ENCODE results near the gene ST6GALNAC1. TPM values are rescaled to one million over a fixed set of nuclear protein-coding genes. Genes with fewer than 3 reads are reported as not detected.
A peak's percentile ranks its signal among the peaks of the same experiment; 100 is the strongest.

Gene ST6GALNAC1
- total RNA-seq, 1 donor from 2014 or later, result 6.1 TPM

DNA sequence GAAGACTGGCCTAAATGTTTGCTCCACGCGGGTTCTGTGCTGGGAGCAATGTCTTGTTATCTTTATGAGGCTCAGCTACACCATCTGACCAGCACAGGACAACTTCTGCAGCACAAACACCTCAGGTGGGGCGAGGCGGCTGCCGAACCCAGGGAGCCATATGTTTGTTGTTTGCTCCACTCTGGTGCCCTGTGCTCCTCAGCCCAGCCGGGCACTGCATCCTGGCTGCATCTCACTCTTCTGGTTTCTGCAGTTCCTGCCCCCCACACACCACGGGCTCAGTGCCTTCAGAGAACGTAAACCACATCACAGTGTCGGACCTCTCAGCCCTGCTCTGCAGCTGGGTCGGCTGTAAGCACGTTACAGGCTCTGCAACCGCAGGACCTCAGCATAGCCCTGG, 34.8 kb upstream of the ST6GALNAC1 start:
- no peak for ATAC-seq

DNA sequence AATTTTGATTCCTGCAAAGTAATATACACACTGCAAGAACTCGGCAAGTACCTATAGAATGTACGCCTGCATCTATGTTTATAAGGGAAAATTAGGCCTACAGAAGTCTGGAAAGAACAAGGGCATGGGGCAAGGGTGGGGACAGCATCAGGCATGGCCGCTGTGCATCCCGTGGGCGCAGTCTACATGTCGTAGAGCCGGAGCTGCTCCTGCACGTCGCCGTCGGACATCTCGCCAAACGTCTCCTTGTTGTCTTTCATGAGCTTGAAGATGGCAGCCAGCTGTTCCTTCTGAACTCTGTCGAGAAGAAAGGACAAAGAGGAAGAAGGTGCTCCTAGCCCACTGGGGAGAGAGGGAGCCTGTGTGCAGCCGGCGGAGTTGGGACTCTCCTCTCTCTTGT, 33.8 kb upstream of the ST6GALNAC1 start:
- intact Hi-C loops (cut with DNase I), result no loop called here
- ATAC-seq (no peak), DNase-seq (ENCODE audit: missing footprints) (no peak)

More for the DNA sequence above, 34.8 kb upstream of the ST6GALNAC1 start:
- no peak for DNase-seq (ENCODE audit: missing footprints)
- intact Hi-C loops (cut with DNase I), result no loop called here

DNA sequence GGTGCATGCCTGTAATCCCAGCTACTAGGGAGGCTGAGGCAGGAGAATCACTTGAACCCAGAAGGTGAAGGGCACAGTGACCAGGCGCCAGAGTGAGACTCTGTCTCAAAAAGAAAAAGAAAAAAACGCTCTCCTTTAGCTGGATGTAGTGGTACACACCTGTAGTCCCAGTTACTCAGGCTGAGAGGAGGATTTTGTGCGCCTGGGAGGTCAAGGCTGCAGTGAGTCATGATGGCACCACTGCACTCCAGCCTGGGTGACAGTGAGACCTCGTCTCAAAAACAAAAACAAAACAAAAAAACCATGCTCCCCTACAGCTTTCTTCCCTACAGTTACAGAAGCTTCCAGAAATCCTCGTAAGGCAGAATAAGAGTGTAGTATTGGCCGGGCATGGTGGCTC, 33.1 kb upstream of the ST6GALNAC1 start:
- intact Hi-C loops (cut with DNase I), result no loop called here
- ATAC-seq, result no peak
- no peak for DNase-seq (ENCODE audit: missing footprints)

DNA sequence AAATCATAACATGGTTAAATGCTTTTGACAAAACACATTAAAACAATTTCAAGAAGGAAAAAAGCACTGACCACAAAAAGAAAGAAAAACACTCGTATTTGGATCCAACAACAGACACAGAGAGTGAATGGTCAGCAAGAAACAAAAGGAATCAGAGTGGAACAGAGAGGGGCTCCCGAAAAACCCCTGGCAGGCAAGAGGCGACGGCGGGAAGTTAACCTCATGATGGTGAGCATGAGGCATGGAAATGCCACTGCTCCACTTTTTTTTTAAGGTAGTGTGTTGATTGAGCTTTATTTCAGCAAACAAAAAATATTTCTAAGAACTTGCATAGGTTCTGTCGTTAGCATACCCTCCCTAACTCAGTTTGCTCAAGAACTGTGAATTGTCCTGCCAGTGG, 32.1 kb upstream of the ST6GALNAC1 start:
- intact Hi-C loops (cut with DNase I), result no loop called here
- no peak for ATAC-seq
- no peak for DNase-seq (ENCODE audit: missing footprints)

DNA sequence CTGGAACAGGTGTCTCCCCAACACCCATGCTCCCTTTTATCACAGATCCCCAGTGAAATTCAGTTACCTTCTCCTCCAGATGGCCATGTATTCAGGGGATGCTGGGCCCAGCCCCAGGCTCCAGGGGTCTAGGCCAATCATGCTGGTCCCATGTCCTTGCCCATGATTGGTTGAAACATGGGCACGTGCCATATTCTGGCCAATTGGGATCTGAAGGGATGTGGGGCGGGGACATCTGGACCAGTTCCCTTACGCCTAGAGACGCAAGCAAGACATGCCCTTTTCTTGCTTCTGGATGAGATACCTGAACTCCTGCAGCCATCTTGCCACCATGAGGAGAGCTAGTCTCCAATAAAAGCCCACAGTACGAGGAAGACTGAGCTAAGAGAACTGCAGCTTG, 31.0 kb upstream of the ST6GALNAC1 start:
- intact Hi-C loops (cut with DNase I), result loop anchor here (5.0 kb wide), 1 partner anchor 38 kb away; the partner anchor contains the start of gene MXRA7
- DNase-seq (ENCODE audit: missing footprints) (no peak), ATAC-seq (no peak)

DNA sequence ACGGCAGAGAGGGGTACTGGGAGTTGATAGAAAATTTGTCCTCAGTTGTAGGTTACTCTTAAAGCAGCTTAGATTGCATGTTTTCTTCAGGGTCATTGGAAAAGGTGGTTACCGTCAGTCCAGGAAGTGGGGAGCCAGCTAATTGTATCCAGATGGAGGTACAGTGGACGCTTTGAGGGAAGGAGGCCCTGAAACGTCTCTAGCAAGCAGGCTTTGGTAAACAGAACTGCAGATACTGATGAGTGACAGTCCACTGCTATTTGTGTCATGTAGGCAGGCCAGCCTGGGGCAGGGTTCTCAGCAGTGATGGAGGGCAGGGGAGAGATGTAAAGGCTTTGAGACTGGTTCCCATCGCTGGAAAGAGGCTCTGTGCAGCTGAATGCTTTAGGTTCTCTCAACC, 30.2 kb upstream of the ST6GALNAC1 start:
- intact Hi-C loops (cut with DNase I), result loop anchor here (5.0 kb wide), 1 partner anchor 39 kb away; the partner anchor contains the start of gene MXRA7
- ATAC-seq (no peak), DNase-seq (ENCODE audit: missing footprints) (no peak)

DNA sequence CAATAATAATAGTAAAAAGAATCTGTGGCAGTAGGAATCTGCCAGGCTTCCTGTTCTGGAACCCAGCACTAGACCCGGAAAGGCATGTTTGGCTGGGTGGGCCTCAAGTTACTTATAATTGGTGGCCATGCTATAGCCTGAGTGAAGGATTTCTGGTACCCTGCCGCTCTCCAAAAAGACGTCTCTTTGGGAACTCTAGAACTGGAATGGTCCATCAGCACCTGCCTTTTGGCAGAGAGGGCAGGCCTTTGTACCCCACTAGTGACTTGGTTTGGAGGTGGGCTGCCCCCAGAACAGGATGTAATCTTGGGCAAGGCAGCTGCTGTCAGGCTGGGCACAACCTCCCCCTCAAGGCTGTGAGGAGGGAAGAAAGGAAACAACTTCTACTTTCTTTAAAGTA, 29.3 kb upstream of the ST6GALNAC1 start:
- ATAC-seq (no peak), DNase-seq (ENCODE audit: missing footprints) (no peak)
- intact Hi-C loops (cut with DNase I), result loop anchor here (5.0 kb wide), 1 partner anchor 39 kb away; the partner anchor contains the start of gene MXRA7

DNA sequence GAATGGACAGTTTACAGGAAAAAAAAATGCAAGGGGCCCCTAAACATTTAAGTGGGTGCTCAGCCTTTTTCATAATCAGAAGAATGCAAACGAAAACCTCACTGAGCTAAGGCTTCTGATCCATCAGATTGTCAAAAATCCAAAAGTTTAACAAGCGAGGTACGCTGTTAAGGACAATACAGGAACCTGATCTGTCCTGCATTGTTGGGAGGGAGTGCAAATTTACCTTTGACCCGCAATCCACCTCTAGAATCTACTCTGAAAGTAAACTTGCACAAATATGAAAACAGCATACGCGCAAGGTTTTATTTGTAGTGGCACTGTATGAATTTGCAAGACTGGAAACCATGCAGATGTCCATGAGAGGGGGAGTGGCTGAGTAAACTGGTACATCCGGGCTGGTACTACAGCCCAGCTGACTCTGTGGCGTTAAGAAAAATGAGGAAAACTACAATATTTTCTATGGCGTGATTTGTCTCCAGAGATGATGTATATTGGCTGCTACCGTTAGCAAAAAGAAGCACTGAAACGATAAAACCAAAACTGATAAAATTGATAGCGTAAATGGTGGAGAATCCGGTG, 28.8 kb upstream of the ST6GALNAC1 start:
- intact Hi-C loops (cut with DNase I), result loop anchor here (5.0 kb wide), 1 partner anchor 40 kb away; the partner anchor contains the start of gene MXRA7
- DNase-seq (ENCODE audit: missing footprints), result no peak
- no peak for ATAC-seq

DNA sequence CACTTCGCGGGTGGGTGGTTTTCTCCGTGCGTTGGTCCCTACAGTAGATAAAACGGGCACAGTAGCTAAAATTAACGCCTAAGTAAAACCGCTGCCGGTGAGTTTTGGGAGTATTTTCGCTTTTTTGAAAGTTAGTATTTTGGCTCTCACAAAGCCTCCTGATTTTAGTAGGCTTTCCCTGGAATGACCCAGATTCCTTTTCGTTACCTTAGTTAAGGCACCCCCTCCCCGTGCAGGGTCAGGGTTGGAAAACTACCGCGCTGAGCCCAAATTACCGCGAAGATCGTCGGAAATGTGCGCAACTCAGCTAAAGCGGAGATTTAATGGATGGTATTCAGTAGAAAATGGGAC, 28.3 kb upstream of the ST6GALNAC1 start:
- ATAC-seq (peak; percentile 1), DNase-seq (ENCODE audit: missing footprints) (no peak)
- intact Hi-C loops (cut with DNase I), result loop anchor here (5.0 kb wide), 1 partner anchor 40 kb away; the partner anchor contains the start of gene MXRA7

DNA sequence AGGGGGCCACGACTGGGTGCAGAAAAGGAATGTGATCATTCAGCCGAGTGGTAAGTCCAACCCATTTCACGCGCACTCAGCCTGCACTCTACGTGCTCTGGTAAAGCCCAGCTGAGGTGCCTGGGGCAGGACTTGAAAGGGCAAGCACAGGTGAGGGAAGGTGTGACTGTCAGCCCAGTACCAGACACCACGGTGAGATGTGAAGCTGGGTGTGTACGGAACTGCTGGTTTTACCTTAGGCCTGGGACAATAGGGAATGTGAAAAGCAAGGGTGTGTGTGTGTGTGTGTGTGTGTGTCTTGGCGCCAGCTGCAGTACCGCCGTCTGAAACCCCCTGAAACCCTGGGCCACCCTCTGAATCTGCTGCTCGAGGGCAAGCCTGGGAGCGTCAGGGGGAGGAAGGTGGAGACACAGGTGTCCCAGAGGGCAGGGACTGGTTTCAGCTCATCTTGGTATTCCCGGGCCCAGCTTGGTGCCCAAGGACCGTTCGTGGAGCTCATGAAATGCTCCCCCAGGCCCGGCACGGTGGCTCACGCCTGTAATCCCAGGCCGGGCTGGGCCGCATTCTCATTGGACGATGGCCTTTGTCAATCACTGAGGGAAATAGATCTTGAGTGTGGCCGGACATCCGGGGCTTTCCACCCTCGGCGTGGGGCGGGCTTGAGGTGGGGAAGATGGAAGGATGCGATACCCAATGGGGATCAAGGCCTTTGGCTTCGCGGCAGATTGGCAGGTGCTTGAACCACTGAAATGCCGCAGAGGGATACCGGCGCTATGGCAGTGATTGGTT, 27.8 kb upstream of the ST6GALNAC1 start:
- peak; percentile 99 for ATAC-seq
- DNase-seq (ENCODE audit: missing footprints), result peak; percentile 100
- intact Hi-C loops (cut with DNase I), result loop anchor here (5.0 kb wide), 1 partner anchor 41 kb away; the partner anchor contains the start of gene MXRA7

DNA sequence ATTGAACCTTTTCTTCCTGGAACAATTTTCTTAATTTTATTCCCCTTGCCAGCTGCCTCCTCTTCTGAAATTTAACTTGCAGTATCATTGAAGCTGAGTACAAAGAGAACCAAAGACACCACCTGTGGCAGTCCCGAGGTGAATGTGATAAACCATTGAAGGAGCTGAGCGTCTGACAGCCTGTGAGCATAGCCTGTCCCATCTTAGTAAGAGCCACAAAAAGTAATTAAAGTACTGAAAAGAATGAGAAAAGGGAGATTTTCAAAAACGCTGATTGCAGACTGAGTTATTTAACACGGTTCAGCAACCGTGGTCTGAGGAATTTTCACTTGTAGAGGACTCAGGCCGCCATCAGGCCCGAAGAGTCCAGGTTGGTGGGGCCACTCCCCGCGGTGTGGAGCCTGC, 27.2 kb upstream of the ST6GALNAC1 start:
- ATAC-seq (no peak), DNase-seq (ENCODE audit: missing footprints) (no peak)
- intact Hi-C loops (cut with DNase I), result loop anchor here (5.0 kb wide), 1 partner anchor 42 kb away; the partner anchor contains the start of gene MXRA7

DNA sequence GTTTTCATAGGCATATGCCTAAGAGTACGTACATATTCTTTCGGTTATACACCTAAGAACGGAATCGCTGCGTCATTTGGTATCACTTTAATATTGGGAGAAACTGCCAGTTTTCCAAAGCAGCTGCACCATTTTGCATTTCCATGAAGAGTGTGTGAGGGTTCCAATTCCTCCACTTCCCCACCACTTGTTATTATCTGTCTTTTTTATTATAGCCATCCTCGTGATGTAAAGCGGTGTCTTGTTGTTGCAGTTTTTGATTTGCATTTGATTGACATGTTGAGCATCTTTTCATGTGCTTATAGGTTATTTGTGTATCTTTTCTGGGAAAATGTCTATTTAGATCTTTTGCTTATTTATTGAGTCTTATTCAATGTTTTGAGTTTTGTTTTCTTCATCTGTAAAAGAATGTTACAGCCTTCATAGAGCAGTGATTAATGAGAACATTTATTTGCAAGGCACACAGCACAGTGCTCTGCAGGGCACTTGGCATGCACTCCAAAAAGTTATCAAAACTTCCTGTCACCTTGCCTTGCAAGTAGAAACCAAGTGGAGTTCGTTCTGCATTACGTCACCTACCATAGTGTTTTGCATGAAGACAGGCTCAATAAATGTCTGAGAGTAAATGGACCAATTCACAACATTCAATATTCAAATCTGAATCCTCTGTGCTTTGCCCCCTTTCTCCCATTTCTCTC, 26.6 kb upstream of the ST6GALNAC1 start:
- intact Hi-C loops (cut with DNase I), result loop anchor here (5.0 kb wide), 1 partner anchor 42 kb away; the partner anchor contains the start of gene MXRA7
- no peak for DNase-seq (ENCODE audit: missing footprints)
- ATAC-seq, result no peak

DNA sequence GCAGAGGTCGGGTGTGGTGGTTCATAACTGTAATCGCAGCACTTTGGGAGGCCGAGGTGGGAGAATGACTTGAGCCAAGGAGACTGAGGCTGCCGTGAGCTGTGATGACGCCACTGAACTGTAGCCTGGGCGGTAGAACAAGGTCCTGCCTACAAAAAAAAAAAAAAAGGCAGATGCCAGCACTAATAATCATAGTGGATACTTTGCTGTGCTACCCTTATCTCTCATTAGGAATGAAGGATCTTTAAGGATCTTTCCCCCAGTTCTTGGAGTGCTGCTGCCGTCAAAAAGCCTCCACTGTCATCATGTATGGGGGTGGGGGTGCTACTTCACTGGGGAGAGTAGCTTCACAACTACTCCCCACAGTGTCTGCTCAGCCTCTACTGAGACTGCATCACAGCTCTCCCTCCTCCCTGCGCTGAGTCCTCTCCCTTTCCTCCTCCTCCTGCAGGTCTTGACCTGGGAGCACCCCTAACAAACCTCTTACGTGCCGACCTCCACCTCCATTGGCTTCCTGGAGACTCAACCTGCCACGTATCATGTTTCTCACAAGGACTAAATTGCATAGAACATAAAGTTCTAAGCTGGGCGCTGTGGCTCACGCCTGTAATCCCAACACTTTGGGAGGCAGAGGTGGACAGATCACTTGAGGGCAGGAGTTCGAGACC, 24.4 kb upstream of the ST6GALNAC1 start:
- intact Hi-C loops (cut with DNase I), result no loop called here
- DNase-seq (ENCODE audit: missing footprints) (no peak), ATAC-seq (no peak)

DNA sequence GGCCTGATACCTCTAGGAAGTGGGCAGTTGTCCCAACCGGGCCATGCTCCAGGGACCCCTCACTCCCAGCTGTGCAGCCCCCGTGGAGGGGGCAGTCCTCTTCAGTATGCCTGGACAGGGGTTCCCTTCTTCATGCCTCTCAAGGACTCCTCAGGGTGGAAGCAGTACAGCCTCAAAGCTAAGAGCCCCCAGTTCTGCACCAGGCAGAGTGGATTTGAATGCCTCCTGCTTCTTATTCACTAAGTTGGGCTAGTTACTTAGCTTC, 23.9 kb upstream of the ST6GALNAC1 start:
- intact Hi-C loops (cut with DNase I), result no loop called here

DNA sequence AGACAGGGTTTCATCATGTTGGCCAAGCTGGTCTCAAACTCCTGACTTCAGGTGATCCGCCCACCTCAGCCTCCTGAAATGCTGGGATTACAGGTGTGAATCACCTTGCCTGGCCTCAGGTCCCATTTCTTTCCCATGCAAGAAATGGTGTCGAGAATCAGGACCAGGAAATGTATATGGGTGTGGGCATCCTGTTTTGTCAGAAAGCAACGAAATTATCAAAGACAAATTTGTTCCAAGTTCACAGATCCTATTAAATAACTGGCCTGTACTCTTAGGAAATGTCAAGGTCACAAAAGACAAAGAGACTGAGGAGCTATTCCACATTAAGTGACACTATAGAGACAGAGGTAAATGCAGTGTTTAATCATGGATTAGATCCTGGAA, 17.1 kb upstream of the ST6GALNAC1 start:
- intact Hi-C loops (cut with DNase I), result no loop called here
- no peak for ATAC-seq

More for the DNA sequence above, 23.9 kb upstream of the ST6GALNAC1 start:
- DNase-seq (ENCODE audit: missing footprints), result no peak
- no peak for ATAC-seq

DNA sequence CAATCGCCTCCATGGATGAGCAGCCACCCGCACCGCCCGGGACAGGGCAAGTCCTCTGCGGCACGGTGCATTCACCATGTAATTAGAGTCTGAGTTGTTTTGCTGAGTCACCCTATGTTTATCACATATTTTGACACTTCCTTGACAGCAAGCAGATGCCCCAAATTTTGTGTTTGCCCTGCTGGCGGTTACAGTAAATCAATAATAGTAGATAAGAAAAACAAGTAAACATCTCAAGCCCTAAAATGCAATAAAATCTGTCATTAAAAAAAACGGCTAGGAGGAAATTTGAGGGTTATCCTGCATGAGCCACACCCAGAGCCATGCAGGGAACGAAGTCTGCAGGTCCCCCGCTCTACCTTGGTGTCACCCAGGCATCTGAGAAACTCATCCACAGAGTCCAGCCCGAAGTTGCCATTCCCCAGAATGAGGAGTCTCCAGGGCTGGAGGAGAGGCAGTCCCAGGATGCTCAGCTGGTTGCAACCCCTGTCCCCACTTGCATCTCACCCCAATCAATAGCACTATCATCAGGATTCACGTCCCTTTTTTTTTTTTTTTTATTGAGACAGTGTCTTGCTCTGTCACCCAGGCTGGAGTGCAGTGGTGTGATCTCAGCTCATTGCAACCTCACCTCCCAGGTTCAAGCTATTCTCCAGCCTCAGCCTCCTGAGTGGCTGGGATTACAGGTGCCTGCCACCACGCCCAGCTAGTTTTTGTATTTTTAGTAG, 16.5 kb upstream of the ST6GALNAC1 start:
- peak; percentile 28 for ATAC-seq
- intact Hi-C loops (cut with DNase I), result no loop called here
- no peak for DNase-seq (ENCODE audit: missing footprints)

More for the DNA sequence above, 17.1 kb upstream of the ST6GALNAC1 start:
- DNase-seq (ENCODE audit: missing footprints), result no peak

DNA sequence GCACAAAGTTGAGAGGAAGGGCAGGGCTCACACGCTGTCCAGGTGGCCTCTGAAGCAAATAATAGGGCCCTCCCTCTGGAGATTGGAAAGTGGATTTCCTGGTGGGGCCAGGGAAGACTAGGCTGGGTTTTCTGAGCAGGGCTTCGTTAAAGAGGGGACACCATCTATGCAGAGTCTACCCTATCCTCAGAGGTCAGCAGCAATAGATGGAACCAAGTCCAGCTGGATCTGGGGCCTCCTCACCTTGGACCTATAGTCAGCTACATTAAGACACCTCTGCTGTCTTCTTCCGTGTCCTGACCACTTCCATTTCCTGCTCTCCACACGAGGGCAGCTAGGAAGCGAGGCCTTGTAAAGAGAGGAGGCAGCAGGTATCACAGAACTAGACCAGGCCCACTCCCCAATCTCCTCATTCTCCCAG, 14.7 kb upstream of the ST6GALNAC1 start:
- DNase-seq (ENCODE audit: missing footprints) (no peak), ATAC-seq (no peak)
- intact Hi-C loops (cut with DNase I), result no loop called here

DNA sequence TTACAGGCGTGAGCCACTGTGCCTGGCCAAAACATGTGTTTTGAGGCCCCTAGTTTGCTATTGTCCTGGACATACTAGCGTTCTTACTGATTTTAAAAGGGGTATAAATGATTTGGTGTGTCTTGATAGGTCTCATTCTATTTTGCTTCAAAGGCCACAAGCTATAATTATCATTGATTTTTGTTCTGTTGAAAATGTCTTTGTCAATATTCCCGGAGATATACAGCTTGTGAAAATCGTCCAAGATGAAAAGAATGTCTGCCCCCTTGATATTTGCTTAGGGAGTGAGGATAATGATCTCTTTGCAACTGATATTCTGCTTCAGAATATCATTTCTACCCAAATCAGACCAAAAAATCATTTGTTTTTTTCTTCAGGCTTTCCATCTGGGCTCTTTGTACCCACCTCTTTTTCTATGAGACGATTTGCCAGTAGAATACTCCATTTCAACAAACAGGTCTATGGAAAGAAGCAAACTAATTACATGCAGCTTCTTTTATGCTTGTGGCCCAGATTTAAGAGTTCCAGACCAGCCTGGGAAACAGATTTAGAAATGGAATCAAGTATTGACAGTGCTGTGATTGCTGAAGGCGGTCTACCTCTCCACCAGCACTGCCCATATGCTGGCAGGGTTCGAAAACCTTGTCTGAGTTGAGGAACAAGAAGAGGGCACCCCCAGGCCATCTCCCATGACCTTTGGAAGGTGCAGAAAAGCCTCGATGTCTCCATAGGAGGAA, 14.1 kb upstream of the ST6GALNAC1 start:
- no peak for ATAC-seq
- intact Hi-C loops (cut with DNase I), result no loop called here

More for the DNA sequence above, 14.1 kb upstream of the ST6GALNAC1 start:
- DNase-seq (ENCODE audit: missing footprints), result no peak

Data from Right ventricle myocardium inferior (tissue), 1 donor.